Forelimb muscle (tissue), 1 donor: ENCODE results near the gene NRF1. TPM values are rescaled to one million over a fixed set of nuclear protein-coding genes. Genes with fewer than 3 reads are reported as not detected.

Source experiments
- DNase-seq: peaks from one replicate; pipeline ENCODE4 v3.0.0-alpha.2; 2013; ENCODE audit warnings: low read depth
- polyA plus RNA-seq: library from polyadenylated mRNA; unstranded; fragments of 120-200 nt; gene quantifications from one replicate; pipeline ENCODE4 v1.2.1, GENCODE V29; 2013; ENCODE audit not compliant: insufficient read length

The NRF1 gene
- polyA plus RNA-seq, 1 donor: 12.1 TPM

GRCh38 chr7:129740574-129741410, 129.3 kb downstream of the NRF1 start:
- no peak for DNase-seq

GRCh38 chr7:129741743-129742213, 130.3 kb downstream of the NRF1 start:
- DNase-seq: no peak

DNA sequence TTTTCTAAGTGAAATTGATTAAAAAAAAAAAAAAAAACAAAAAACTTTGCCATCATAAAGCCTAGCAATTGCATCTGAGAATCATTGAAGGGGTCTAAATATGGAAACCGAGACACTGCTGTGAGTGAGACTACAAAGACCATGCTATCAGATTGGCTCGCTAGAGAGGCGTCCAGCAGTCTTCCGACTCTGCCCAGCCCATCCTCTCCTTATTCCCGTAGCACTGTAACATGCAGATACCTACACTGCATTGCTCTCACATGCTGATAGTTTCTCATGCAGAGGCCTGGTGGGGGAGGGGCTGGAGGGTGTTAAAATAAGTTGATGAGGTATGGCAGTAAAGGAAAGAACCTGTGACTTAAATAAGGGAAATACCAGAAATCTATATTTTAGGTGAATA, 130.7 kb downstream of the NRF1 start:
- no peak for DNase-seq

- no peak for DNase-seq
Measured at GRCh38 chr7:129746857-129747529, 135.5 kb downstream of the NRF1 start.

DNA sequence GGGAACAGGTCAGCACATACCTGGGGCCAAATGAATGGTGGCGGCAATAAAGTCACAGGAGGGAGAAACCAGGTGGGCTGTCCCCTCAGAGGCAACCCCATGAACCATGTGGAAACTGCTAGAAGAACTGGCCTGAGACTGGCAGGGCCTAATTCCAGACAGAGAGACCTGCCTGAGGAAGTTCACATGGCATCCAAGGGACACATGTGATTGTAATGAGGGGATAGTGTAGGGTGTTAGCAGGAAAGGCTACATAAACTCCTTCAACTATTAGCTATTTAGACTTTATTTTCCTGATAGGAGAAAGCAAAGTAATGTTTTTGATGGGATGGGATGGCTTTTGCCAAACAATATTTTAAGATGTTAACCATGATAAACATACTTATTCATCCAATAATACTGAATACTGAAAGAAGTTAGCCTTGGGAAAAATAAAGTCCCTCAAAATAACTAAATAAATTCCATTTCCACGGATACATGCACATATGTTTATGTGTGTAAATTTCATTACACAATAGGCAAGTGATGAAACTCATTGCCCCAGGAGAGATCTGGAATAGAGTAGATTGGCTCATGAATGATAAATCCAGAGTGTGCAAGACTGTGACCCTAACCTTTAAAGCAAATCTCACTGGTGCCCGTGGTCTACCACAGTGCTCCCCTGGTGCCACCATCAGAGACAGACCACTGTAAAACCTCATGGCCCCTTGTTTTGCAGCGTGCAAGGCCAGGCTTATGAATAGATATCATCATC, 137.0 kb downstream of the NRF1 start:
- no peak for DNase-seq

- DNase-seq: no peak
Measured at GRCh38 chr7:129750091-129750490, 138.6 kb downstream of the NRF1 start.

GRCh38 chr7:129750501-129750900, 139.0 kb downstream of the NRF1 start:
- no peak for DNase-seq

DNA sequence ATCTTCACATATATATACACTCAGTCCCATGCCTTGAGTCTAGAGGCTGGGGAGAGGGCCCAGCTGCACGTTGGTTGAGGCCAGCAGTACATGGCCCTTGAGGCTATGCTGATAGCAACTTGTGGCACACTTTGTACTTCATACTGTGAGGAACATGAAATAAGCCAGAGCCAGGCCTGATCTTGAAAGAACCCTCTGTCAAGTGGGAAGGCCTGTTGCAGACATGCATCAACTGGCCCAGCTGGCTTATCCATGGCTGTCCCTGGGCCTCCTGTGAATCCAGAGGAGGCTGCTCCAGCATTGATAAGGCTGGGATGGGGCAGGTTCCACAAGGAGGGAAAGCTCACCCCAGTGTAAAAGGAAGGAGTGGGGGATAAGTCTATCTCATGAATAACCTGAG, 140.4 kb downstream of the NRF1 start:
- no peak for DNase-seq

GRCh38 chr7:129752760-129753159, 141.2 kb downstream of the NRF1 start:
- DNase-seq: no peak

DNA sequence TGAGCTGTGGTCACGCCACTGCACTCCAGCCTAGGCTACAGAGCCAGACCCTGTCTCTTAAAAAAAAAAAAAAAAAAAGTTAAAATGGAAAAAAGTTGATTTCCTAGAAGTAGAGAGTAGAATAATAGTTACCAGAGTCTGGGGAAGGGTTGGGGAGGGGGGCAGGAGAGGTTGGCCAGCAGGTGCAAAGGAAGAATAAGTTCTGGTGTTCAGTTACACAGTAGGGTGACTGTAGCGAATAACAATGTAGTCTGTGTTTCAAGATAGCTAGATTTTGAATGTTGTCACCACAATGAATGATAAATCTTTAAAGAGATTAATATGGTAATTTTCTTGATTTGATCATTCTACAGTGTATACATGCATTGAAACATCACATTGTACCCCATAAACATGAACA, 142.9 kb downstream of the NRF1 start:
- DNase-seq: no peak

DNA sequence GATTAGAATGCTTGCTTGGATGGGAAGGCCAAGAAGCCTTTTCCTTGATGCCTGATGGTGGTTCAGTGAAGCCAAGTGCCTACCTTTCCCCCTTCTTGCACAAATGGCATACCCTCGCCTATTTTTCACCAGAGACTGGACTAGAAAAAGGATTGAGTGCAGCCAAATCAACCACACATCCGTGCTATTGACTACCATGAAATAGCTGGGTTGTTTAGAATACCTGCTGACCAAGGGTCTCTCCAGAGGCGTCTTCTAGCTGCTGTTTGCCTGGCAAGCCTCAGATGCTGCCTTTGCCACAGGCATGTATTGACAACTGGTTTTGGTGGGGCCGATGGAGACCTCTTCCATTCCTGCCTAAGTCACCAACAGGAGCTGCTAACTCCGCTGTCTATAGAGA, 146.5 kb downstream of the NRF1 start:
- DNase-seq: no peak

DNA sequence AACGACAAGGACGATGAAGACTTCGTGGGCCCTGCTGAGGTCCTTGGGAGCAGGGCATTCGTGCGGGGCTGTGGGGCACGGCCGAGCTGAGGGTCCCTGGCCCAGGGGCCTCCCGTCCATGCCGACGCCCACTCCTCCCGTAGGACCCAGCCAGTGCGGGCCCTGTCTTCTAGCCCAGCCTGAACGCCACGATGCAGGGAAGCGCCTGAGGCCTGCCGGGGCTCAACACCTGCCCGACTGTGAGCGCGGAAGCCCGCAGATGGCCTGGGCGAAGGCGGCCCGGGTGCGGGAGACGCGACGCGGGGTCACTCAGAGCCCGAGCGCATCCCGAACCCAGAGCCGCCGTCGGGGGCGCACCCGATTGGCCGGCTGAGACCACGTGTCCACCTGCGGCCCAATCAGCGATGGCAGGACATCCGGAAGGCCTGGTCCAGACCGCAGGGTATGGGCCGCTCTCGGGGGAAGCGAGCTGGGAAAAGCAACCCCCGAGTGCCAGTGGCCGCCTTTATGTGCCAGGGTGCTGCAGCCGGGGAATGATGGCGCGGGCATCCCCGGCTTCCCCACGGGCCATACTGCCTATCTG, 151.0 kb downstream of the NRF1 start:
- DNase-seq: no peak

DNA sequence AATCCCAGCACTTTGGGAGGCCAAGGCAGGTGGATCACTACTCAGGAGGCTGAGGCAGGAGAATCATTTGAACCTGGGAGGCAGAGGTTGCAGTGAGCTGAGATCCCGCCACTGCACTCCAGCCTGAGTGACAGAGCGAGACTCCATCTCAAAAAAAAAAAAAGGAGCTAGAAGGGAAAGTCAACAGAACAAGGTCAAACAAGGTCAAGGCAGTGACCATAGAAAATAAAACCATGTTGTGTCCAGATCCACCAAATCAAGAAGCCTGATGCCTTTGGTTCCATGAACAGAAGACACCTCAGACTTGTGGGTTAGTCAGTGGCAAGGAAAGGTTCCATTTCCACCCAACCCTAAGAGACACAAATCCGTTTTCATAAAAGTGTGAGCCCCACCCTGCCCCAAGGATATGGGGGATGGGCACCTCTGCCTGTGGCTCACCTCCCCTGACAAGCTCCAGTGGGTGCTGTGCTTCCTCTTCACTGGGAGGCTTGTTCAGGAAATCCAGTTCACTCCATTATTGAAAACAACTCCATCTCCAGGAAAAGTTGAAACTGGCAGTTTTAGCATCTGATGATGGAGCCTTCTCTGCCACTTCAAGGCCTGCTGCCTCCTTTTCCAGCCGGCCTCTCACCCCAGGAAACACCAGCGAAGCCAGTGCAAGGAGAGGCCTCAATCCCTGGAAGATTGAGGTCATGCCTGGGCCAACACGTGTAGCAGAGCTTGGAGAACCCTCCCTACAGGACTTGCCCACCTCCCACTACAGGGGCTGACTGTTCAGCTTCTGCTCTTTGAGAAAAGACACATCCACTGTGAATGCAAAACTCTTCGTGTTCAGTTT, 152.9 kb downstream of the NRF1 start:
- no peak for DNase-seq

DNA sequence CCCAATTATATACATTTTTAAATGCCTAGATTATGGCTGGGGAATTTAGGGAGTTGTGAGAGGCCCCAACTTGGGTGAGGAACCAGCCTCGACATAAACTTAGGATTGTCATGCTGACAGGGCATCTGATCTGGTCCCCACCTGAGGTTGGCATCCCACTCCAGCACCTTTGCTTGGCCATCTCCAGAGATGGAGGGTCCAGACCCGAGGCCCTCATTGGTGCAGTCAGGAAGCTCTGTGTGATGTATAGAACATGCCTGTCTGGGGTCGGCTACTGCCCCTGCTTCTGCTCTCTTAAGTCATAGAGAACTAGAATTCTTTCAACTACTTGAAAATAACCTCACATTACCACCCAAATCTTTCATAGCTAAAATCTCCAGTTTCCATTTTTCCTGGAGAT, 153.8 kb downstream of the NRF1 start:
- DNase-seq: no peak

DNA sequence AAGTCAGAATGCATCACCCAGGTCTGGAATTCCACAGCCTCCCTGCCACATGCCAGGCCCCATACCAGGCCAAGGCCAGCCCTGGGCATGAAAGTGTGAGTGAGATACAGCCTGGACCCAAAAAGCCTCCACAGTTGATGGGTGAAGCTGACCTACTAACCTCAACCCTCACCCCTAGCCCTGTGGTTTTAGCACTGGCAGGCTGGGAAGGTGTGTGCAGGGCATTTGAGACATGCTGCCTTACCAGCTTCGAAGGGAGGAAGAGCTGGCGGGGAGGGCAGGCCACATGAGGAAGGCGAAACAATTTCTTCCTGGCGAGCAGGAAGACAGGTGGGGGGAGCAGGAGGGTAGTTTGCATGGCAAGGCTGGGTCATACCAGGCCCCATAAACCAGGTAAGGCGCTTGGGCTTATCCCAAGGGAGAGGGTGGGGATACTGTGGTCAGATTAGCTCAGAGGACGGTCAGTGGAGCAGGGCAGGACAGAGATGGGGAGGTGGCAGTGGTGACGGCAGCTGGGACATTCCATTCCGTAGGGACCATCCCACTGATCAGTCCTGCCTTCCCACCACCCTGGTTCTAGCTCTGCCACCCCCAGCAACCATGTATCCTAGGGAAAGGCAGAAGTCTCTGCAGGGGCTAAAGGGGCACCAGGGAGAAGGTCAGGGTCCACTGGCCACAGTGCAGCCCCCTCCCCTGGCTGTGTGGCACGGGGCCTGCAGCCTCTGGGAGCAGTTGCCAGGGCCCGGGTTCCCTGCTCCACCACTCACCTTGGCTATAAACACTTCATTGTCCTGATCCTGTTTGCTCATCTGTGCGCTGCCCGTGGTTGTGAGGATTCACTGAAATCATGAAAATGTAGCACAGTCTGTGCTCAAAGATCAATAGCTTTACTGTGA, 155.8 kb downstream of the NRF1 start:
- no peak for DNase-seq

GRCh38 chr7:129768614-129769399, 157.3 kb downstream of the NRF1 start:
- DNase-seq: no peak

GRCh38 chr7:129769400-129769774, 157.9 kb downstream of the NRF1 start:
- DNase-seq: no peak

GRCh38 chr7:129769866-129770808, 158.6 kb downstream of the NRF1 start:
- DNase-seq: no peak
